Neural cell (in vitro differentiated cells): ENCODE results near the gene ACTL10. TPM values are rescaled to one million over a fixed set of nuclear protein-coding genes. Genes with fewer than 3 reads are reported as not detected.

Source experiments
- H2AFZ ChIP-seq: fragments of 200-600, 300-800 bp; sonication (generic), shearing (Covaris generic); 2 replicates; pipeline ENCODE4 v1.6.0; 2014; ENCODE audit warnings: low read depth, mild to moderate bottlenecking, antibody characterized with exemption, low read length, moderate library complexity
- H3F3A ChIP-seq: fragments of 200-600 bp; shearing (Covaris generic); 2 replicates; pipeline ENCODE4 v1.6.1; 2016; ENCODE audit warnings: mild to moderate bottlenecking, moderate library complexity, mixed read lengths, antibody characterized with exemption, low read length; ENCODE audit not compliant: insufficient read depth, poor library complexity, severe bottlenecking
- H3K27ac ChIP-seq: fragments of 200-600, 300-800 bp; sonication (generic), shearing (Covaris generic); 2 replicates; pipeline ENCODE4 v1.5.1; 2014; ENCODE audit warnings: mild to moderate bottlenecking, low read length, moderate library complexity
- H3K27me3 ChIP-seq: fragments of 300-800, 200-600 bp; sonication (generic), shearing (Covaris generic); 2 replicates; pipeline ENCODE4 v1.6.0; 2014; ENCODE audit warnings: mild to moderate bottlenecking, low read depth, low read length, moderate library complexity; ENCODE audit not compliant: insufficient read depth
- H3K36me3 ChIP-seq: fragments of 300-800, 200-600 bp; sonication (generic), shearing (Covaris generic); 2 replicates; pipeline ENCODE4 v1.5.1; 2014; ENCODE audit warnings: mild to moderate bottlenecking, antibody characterized with exemption, low read length, moderate library complexity; ENCODE audit not compliant: insufficient read depth
- H3K4me2 ChIP-seq: fragments of 300-800, 200-600 bp; sonication (generic), shearing (Covaris generic); 2 replicates; pipeline ENCODE4 v1.6.0; 2014; ENCODE audit warnings: mild to moderate bottlenecking, low read length
- H3K4me3 ChIP-seq: fragments of 300-800, 200-600 bp; sonication (generic), shearing (Covaris generic); 2 replicates; pipeline ENCODE4 v1.5.1; 2014; ENCODE audit warnings: mild to moderate bottlenecking, low read length, moderate library complexity
- H3K79me2 ChIP-seq: fragments of 200-600 bp; shearing (Covaris generic); replicated peaks from 2 replicates; pipeline ENCODE4 v1.6.0; 2014; ENCODE audit warnings: mild to moderate bottlenecking, low read length, moderate library complexity; ENCODE audit not compliant: insufficient read depth
- H3K9ac ChIP-seq: fragments of 300-800, 200-600 bp; sonication (generic), shearing (Covaris generic); 2 replicates; pipeline ENCODE4 v1.6.1; 2016; ENCODE audit warnings: mild to moderate bottlenecking, low read length, mixed read lengths
- H3K9me2 ChIP-seq: fragments of 200-600 bp; shearing (Covaris generic); 2 replicates; pipeline ENCODE4 v1.6.1; 2016; ENCODE audit warnings: mild to moderate bottlenecking, low read length, mixed read lengths; ENCODE audit not compliant: insufficient read depth
- H3K9me3 ChIP-seq: fragments of 200-600, 300-800 bp; sonication (generic), shearing (Covaris generic); 2 replicates; pipeline ENCODE4 v1.6.1; 2016; ENCODE audit warnings: mild to moderate bottlenecking, mixed run types, low read length, moderate library complexity, mixed read lengths
- H4K20me1 ChIP-seq: fragments of 200-600 bp; shearing (Covaris generic); 2 replicates; pipeline ENCODE4 v1.6.1; 2016; ENCODE audit warnings: mild to moderate bottlenecking, mixed run types; ENCODE audit not compliant: insufficient read depth
- EP300 ChIP-seq: fragments of 450-650 bp; conservative IDR thresholded peaks from 2 replicates; pipeline ENCODE4 v1.6.1; 2014; ENCODE audit warnings: antibody characterized with exemption, mild to moderate bottlenecking, moderate library complexity; ENCODE audit not compliant: poor library complexity, severe bottlenecking
- EZH2 ChIP-seq: fragments of 200-600, 300-800 bp; shearing (Covaris generic), sonication (generic); IDR thresholded peaks from 2 replicates; pipeline ENCODE4 v1.6.1; 2014; ENCODE audit warnings: antibody characterized with exemption, low read length, borderline replicate concordance, mild to moderate bottlenecking; ENCODE audit not compliant: insufficient read depth, poor library complexity, severe bottlenecking
- MXI1 ChIP-seq: fragments of 450-650 bp; conservative IDR thresholded peaks from 2 replicates; pipeline ENCODE4 v1.6.1; 2014; ENCODE audit warnings: antibody characterized with exemption, mild to moderate bottlenecking; ENCODE audit not compliant: poor library complexity, severe bottlenecking
- POLR2AphosphoS5 ChIP-seq: IDR thresholded peaks from 2 replicates; pipeline ENCODE4 v1.6.1; 2012
- RAD21 ChIP-seq: fragments of 450-650 bp; conservative IDR thresholded peaks from 2 replicates; pipeline ENCODE4 v1.6.1; 2014; ENCODE audit warnings: antibody characterized with exemption, mild to moderate bottlenecking, moderate library complexity
- REST ChIP-seq: IDR thresholded peaks from 2 replicates; pipeline ENCODE4 v1.6.1; 2012; ENCODE audit warnings: borderline replicate concordance
- SMC3 ChIP-seq: fragments of 450-650 bp; conservative IDR thresholded peaks from 2 replicates; pipeline ENCODE4 v1.6.1; 2014; ENCODE audit warnings: antibody characterized with exemption, mild to moderate bottlenecking, moderate library complexity; ENCODE audit not compliant: poor library complexity
- TAF1 ChIP-seq: IDR thresholded peaks from 2 replicates; pipeline ENCODE4 v1.6.1; 2012; ENCODE audit warnings: low read depth
- polyA plus RNA-seq: library from polyadenylated mRNA; depleted of rRNA; stranded (reverse); fragments of >200 nt; gene quantifications from 2 replicates; pipeline ENCODE4 v1.2.3, GENCODE V29; 2014
- TF ChIP-seq, protein P1 (sequence below): fragments of 450-650 bp; IDR thresholded peaks from 2 replicates; pipeline ENCODE4 v1.5.1; 2014; ENCODE audit warnings: antibody characterized with exemption, mild to moderate bottlenecking, moderate library complexity; ENCODE audit not compliant: poor library complexity, severe bottlenecking

ACTL10 gene
- polyA plus RNA-seq, 1 donor from 2014 or later, result not detected

GRCh38 chr20:33658510-33658909 is 8.2 kb upstream of the ACTL10 start:
- Histone ChIP-seq H3K36me3 (no peaks in the 10 kb centered on the region), H3F3A (no peaks in the 10 kb centered on the region), H3K27me3 (no peaks in the 10 kb centered on the region), H3K9ac (no peak overlapping the region), H3K27ac (no peak overlapping the region), H3K9me2 (no peaks in the 10 kb centered on the region), H3K4me3 (no peak overlapping the region), H2AFZ (no peak overlapping the region), H3K79me2 (no peaks in the 10 kb centered on the region), H4K20me1 (no peaks in the 10 kb centered on the region), H3K4me2 (no peak overlapping the region), H3K9me3 (no peaks in the 10 kb centered on the region)
- TF ChIP-seq RAD21, result no peak
- TF ChIP-seq POLR2AphosphoS5, result no peak
- TF ChIP-seq, protein P1, sequence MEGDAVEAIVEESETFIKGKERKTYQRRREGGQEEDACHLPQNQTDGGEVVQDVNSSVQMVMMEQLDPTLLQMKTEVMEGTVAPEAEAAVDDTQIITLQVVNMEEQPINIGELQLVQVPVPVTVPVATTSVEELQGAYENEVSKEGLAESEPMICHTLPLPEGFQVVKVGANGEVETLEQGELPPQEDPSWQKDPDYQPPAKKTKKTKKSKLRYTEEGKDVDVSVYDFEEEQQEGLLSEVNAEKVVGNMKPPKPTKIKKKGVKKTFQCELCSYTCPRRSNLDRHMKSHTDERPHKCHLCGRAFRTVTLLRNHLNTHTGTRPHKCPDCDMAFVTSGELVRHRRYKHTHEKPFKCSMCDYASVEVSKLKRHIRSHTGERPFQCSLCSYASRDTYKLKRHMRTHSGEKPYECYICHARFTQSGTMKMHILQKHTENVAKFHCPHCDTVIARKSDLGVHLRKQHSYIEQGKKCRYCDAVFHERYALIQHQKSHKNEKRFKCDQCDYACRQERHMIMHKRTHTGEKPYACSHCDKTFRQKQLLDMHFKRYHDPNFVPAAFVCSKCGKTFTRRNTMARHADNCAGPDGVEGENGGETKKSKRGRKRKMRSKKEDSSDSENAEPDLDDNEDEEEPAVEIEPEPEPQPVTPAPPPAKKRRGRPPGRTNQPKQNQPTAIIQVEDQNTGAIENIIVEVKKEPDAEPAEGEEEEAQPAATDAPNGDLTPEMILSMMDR, result no peak
- no peak for TF ChIP-seq SMC3
- TF ChIP-seq EP300, result no peak
- no peak for TF ChIP-seq TAF1
- TF ChIP-seq REST, result no peak
- no peak for TF ChIP-seq MXI1
- no peak for TF ChIP-seq EZH2

GRCh38 chr20:33658929-33659328 is 7.8 kb upstream of the ACTL10 start:
- Histone ChIP-seq H3K4me2 (no peak overlapping the region), H3K9me3 (no peaks in the 10 kb centered on the region), H3K9ac (no peak overlapping the region), H3K27me3 (no peaks in the 10 kb centered on the region), H3K9me2 (no peaks in the 10 kb centered on the region), H4K20me1 (no peaks in the 10 kb centered on the region), H3K36me3 (no peaks in the 10 kb centered on the region), H2AFZ (no peak overlapping the region), H3K79me2 (no peaks in the 10 kb centered on the region), H3K4me3 (no peak overlapping the region), H3K27ac (no peak overlapping the region), H3F3A (no peaks in the 10 kb centered on the region)
- TF ChIP-seq EZH2 (no peak), RAD21 (no peak), SMC3 (no peak), EP300 (no peak), POLR2AphosphoS5 (no peak), MXI1 (no peak), TAF1 (no peak), REST (no peak)
- TF ChIP-seq, protein P1, result no peak
